ENCODE data around the gene CDH18.

CDH18 gene, protein sequence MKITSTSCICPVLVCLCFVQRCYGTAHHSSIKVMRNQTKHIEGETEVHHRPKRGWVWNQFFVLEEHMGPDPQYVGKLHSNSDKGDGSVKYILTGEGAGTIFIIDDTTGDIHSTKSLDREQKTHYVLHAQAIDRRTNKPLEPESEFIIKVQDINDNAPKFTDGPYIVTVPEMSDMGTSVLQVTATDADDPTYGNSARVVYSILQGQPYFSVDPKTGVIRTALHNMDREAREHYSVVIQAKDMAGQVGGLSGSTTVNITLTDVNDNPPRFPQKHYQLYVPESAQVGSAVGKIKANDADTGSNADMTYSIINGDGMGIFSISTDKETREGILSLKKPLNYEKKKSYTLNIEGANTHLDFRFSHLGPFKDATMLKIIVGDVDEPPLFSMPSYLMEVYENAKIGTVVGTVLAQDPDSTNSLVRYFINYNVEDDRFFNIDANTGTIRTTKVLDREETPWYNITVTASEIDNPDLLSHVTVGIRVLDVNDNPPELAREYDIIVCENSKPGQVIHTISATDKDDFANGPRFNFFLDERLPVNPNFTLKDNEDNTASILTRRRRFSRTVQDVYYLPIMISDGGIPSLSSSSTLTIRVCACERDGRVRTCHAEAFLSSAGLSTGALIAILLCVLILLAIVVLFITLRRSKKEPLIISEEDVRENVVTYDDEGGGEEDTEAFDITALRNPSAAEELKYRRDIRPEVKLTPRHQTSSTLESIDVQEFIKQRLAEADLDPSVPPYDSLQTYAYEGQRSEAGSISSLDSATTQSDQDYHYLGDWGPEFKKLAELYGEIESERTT

DNA sequence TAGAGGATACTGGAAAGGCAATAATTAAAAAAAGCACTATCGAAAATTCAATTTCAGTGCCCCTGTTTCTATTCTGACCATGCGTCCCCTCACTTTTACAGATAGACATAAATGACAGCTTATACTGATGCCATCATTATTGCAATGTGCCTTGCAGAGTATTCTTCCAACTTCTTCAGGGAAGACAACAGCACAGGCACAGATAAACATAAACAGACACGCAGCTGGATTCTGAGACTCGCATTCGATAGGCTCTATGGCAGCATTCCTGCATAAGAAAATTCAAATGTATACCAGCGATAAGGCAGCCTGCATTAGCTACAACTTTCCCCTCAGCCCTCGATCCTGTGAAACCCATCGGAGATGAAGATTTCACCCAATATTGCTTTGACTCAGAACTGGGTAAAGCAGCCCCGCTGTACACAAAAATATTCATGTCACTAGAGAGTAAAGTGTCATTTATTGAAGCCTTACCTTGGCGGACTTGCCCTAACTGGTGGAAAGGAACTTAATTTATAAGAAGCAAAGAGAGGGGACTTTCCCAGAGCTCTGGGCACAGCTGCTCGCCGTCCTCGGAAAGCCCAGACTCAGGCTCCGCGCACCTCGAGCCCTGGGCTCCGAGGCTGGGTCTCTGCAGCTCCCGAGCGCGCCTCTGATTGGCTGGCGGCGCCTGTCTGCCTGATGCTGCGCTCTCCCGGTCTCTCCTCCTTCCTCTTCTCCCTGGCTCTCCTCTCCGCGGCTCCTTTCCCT lies at the start of gene CDH18:
TSS of gene CDH18 (minus strand) at position 589 of the 750 bp plus-strand sequence. CDS start 149,214 bp downstream, outside the sequence.
- no peak for DNase-seq (ENCODE audit: low spot score)

DNA sequence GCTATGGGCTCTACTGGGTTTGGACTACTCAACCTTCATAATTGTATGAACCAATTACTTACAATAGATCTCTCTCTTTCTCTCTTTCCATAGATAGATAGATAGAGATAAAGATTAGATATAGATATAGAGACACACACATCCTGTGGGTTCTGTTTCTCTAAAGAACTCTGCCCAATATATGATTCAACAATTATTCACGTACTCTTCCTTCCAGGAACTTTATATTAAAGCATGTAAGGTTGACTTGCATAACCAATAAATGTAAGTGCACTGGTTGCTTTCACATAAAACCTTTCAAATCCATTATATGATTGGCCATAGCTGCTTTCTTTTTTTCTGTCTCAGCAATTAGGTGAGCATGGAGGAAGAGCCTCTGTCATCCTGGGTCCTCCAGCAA lies 46.7 kb upstream of the CDH18 start:
- DNase-seq (ENCODE audit: low spot score): no peak

DNA sequence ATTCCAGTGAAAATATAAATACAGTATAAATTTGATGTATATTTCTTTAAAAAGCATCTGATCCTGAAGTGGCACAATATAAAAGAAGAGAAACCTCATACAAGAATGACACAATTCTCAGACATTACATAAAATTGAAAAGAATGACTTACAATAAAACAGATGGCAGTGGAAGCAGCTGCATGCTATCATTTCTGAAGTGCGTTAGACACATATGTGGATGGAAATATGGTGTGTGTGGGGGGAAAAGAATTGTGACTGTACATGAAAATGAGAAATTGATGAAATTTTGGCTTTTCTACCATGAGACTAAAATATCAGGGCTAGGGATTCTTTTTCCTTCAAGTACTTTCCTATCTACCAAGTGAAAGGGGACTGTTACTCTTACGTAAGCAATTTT lies 45.9 kb upstream of the CDH18 start:
- DNase-seq (ENCODE audit: low spot score): no peak

DNA sequence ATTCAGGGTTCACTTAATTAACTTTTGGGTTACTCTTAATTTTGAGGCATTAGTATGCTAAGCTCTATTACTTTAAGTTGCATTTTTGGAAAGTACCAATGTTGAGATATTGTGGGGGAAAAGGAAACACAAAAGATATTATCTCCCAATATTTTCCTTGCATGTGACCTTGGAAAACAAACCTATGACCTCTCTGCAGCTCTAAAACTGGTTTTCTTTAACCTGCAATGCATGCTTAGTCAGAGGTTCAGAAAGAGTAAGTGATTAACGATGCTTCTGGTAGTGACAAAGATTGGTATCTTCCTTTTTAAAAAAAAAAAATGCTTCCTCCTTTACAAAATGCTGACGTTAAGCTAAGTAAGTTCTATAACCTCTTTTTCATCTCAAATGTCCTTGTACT lies 44.9 kb upstream of the CDH18 start:
- DNase-seq (ENCODE audit: low spot score): no peak

DNA sequence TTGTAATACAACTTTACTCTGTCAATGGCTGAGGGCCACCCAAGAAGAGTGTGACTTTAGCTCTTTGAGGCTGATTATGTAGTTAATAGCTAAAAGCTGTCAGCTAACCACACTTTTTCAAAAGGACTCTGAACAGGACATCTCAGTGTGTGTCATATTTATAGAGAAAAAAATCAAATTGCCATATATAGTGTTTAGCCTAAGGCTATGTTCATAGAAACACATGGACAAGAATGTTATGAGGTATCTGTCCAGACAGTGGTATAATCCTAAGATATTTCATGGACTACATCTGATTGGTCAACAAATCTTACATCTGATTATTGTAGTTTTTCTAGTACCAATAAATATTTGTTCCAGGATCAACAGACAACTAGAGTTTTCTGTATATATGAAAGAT lies 42.1 kb upstream of the CDH18 start:
- no peak for DNase-seq (ENCODE audit: low spot score)

DNA sequence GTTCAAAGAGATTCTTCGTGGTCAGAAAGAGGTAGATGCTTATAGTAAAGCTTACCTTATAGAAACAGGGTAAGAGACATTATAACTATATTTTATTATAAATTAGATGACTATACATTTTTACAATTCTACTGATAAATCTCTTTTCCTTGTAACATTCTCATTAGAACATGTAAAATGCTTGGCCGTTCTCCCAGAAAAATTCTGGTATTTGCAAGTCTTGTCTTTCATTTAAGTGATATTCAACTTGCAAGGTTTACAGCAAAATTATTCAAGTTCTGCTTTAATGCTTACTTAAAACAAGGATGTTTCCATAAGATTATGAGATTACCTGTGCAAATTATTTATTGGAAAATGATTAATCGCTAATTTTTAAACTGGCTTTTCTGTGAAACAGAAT lies 41.3 kb upstream of the CDH18 start:
- DNase-seq (ENCODE audit: low spot score): no peak

DNA sequence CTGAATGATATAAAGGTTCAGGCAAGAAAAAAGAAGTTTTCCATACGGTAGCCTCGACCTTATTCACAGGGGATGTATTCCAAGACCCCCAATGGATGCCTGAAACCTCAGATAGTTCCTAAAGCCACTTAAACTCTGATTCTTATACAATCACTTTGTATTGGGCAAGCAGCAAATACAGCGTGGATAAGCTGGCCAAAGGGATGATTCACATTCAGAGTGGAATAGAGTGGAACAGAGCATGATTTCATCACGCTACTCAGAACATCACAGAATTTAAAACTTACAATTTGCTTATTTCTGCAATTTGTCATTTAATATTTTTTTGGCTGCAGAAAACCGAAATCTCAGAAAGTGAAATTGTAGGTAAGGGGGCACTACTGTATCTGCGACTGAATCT lies 40.5 kb upstream of the CDH18 start:
- no peak for DNase-seq (ENCODE audit: low spot score)

DNA sequence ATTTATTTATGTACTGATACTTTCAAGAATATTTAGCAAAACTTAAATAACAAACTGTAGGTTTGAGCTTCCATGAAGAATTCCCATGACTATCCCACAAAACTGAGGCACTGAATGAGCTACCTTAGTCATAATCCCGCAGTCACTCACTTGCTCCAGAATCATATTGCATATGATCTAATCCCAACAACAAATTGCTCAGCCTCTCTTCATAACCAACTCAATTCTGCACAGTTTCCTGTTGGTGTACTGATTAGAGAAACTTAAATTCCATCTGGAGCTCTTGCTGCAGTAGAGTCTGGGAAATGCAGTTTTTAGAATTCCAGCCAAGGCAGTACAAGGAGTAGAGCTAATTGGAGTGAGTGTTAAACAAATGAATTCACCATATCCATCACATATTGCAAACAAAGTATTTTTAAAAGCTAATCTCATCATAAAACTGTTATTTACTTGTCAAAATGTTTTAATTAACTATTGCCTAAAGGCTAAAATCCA lies 35.7 kb upstream of the CDH18 start:
- DNase-seq (ENCODE audit: low spot score): no peak

DNA sequence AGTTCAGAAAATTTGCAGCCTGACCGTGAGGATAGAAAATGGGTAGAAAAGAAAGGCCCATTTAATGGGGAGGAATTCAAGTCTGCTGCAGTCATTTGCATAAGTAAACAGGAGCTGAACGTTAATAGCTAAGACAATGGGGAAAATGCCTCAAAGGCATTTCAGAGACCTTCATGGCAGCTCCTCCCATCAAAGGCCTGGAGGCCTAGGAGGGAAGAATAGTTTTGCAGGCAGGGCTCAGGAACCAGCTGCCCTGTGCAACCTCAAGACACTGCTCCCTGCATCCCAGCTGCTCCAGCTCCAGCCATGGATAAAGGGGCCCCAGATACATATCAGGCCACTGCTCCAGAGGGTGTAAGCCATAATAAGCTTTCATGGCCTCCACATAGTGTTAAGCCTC lies 32.2 kb upstream of the CDH18 start:
- DNase-seq (ENCODE audit: low spot score): no peak

DNA sequence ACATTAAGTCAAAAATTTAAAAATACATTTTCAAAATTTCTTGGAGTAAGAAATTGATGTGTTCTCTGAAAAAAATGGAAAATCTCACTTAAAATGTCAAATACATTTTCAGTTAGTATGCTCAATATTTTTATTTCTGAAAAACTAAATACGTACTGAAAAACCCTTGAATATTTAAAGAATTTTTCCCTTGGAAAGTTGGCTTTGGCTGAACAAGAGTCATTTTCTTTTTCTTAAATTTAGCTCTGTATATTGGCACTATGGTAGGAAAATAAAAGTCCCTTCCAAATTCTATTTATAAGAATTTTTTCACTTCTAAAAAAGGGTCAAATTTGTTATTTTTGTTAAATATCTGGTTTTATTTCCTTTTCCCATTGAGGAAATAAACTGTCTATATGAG lies 29.0 kb upstream of the CDH18 start:
- no peak for DNase-seq (ENCODE audit: low spot score)

DNA sequence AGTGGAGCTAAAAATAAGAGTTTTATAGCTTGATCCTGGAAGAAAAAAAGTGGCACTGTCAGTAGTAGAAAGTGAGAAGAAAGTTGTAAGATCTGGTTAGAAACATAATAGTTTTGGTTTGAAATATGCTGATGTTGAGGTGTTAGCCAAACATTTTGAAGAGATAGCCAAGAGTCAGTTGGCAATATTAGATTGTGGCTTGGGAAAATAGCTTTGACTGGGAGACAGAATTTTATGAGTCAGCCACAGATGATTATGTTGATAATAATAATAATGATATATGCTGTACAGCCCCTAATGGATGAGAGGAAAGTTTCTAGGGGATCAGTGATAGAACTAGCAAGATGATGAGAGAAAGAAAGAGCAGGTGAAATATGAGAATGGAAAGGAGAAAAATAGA lies 12.4 kb upstream of the CDH18 start:
- no peak for DNase-seq (ENCODE audit: low spot score)

DNA sequence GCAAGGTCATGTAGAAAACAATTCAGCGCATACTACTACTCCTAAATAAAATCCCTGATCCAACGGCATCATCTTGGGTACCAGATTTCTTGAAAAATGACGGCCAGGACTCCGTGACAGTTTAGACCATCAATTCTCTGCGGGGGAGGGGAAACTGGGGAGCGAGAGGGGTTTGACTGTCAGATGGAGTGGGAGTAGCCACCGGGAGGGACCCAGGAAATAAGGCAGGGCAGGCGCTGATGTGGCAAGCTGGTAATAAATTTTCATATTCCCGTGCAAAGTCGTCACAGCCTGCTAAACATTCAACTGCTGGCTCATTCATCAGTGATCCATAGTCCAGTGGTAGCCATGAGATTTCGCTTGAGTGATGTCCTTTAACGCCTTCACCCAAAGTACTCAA lies 457 bp upstream of the CDH18 start:
- no peak for DNase-seq (ENCODE audit: low spot score)

DNA sequence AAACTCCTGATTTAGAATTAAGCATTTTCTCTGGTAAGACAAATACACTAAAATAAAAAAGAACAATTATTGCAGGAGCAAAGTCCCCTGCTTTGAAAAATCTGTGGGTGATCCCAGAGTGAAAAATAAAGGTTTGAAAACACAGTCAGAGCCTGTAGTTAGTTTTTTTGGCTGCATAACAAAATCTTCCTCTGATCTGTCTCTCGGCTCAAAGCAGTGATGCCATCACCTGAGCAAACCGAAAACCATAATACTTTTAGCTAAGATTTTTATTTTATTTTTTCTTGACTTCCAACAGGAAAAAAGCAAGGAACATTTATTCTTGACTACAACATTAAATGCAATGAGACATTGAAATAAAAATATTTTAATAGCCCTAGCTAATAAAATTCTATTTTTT lies 1.2 kb downstream of the CDH18 start:
- DNase-seq (ENCODE audit: low spot score): no peak

DNA sequence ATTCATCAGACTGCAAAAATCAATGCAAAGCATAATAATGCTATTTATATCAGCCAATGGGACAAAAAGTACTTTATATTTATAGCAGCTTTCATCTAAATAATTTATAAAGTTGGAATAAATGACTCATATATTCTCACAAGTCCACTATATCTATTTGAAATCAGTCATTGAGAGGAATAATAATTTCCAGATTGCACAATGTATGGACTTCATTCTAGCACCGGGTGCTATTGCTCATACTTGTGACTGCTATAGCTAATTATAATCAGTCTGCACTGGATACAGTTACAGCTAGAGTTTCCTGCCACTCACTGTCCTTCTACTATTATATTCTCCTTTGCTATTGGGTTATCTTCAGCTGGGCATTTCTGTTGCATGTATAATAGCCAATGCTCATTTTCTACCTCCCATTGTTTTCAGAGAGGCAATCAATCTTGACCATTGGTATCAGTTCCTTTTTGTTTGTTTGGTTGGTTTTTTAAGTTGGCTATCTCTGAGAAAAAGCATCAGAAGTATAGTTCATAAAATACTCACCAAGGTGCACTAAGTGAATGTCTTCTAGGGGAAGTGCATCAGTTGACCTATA lies 1.9 kb downstream of the CDH18 start:
- no peak for DNase-seq (ENCODE audit: low spot score)

DNA sequence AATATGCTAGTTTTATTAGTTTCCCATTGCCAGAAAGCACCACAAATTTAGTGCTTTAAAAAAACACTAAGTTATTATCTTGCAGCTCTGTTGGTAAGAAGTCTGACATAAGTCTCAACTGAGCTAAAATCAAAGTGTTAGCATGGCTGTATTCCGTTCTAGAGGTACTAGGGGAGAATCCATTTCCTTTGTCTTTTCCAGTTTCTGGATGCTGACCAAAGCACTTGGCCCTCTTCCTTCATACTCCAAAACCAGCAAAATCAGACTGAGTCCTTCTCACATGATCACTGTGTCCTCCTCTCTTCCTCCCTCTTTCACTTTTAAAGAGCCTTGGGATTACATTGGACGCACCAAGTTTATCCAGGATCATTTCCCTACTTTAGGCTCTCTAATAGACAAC lies 9.5 kb downstream of the CDH18 start:
- DNase-seq (ENCODE audit: low spot score): no peak

DNA sequence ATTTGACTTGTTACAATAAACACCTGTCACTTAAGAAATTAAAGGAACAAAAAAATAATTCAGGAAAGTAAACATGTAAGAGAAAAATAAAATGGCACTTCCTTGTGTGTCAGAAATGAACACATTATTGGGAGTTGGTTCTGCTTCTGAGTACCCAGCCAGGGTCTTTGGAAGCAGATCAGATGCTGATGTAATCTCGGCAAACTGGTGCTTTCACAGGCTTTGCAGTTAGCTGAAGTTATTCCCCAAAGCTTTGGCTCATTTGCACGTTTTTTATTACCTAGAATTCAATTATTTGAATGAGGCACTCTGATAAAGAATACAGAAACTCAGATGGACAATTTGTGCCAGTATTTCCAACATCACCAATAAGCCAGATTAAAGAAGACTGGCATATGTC lies 10.9 kb downstream of the CDH18 start:
- DNase-seq (ENCODE audit: low spot score): no peak

DNA sequence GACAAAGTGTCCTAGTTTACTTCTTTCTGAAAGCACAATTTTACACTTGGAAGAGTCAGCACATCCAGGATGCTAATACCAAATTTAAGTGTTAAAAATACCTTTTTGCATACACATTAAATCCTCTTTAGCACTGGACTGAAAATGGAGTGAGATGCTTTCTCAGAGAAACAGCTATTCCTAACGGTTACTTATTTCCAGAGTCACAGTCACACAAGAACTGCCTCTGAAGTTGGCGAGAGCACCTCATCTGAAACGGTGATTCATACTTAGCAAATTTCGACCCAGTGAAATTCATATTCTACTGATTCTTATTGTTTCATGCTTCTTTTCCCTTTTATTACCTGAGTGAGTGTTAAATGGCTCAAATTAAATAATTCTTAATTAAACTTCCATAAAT lies 12.2 kb downstream of the CDH18 start:
- no peak for DNase-seq (ENCODE audit: low spot score)

DNA sequence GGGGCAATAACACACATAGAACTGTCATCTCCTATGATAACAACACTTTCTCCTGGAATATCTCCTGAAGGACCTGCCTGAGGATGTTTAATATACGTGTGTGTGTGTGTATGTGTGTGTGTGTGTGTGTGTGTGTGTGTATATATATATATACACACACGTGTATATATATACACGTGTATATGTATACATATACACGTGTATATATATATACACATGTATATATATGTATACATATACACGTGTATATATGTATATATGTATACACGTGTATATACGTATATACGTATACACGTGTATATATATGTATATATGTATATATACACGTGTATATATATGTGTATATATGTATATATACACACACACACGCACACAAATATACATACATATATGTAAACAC lies 27.5 kb downstream of the CDH18 start:
- no peak for DNase-seq (ENCODE audit: low spot score)

DNA sequence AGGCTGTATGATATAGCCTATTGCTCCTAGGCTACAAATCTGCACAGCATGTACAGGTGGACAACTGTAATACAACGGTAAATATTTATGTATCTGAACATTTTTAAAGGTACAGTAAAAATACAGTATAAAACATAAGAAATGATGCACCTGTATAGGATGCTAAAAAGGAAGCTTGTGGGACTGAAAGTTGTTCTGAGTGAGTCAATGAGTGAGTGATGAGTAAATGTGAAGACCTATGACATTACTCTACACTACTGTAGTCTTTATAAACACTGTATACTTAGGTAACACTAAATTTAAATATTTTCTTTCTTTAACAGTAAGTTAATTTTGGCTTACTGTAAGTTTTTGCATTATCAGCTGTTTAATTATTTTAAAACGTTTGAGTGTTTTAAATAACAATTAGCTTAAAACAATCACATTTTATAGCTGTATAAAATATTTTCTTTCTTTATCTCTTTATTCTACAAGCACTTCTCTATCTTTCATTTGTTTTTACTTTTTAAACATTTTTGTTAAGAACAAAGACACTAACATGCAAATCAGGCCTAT lies 28.1 kb downstream of the CDH18 start:
- DNase-seq (ENCODE audit: low spot score): no peak

DNA sequence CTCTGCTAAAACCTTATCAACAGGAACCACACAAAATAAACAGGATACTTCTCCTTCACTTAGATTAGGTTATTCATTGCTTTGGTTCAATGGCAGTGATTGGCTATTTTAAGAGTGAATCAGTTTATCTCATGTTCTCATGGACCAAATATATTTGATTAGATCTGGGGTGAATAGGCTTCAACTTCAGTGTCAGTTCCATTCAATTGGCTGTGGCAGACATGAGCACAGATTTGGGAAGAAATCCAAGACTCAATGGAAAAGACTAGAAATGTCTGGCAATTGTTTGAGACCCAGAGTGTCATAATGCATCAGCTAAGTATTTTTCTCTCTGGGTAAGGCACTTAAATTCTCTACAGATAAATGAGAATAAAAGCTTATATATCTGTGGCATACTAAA lies 37.1 kb downstream of the CDH18 start:
- DNase-seq (ENCODE audit: low spot score): no peak

DNA sequence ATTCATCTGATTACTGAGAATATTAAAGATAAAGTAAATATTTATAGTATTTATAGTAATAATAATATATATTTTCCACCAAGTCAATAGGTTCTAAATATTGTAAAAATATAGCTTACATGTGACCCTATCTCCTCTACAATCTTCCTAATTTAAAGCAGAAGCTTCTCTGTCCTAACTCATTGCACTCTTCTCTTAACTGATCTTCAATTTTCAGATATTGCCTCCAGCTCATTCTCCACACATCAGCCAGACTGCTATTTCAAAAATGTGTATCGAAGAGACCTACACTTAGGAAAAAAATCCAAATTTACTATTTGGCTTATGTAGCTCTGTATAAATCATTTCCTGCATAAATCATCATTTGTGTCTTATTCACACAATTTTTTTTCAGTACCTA lies 47.8 kb downstream of the CDH18 start:
- no peak for DNase-seq (ENCODE audit: low spot score)

DNA sequence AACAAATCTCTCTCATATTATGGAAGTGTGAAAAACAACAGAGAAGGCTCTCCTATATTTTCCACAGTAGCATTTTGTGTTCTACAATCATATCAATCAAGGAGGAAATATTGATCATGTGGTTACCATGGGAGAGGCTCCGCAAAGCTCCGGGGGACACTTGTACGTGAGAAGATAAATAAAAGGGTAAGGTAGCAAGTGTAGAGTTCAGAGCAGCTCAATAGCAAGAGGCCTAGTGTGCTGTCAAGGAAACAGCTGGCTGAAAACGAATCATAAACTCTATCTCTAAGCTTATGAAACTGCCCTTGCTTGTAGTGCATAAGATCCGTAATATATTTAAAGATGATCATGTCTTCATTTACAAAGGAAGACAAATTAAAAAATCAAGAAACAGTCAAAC lies 57.5 kb downstream of the CDH18 start:
- DNase-seq (ENCODE audit: low spot score): no peak
